ENCODE results near the gene NEUROG1. TPM values are rescaled to one million over a fixed set of nuclear protein-coding genes. Genes with fewer than 3 reads are reported as not detected.

NEUROG1 gene
- total RNA-seq, 4 donors from 2014 or later, result not detected

DNA sequence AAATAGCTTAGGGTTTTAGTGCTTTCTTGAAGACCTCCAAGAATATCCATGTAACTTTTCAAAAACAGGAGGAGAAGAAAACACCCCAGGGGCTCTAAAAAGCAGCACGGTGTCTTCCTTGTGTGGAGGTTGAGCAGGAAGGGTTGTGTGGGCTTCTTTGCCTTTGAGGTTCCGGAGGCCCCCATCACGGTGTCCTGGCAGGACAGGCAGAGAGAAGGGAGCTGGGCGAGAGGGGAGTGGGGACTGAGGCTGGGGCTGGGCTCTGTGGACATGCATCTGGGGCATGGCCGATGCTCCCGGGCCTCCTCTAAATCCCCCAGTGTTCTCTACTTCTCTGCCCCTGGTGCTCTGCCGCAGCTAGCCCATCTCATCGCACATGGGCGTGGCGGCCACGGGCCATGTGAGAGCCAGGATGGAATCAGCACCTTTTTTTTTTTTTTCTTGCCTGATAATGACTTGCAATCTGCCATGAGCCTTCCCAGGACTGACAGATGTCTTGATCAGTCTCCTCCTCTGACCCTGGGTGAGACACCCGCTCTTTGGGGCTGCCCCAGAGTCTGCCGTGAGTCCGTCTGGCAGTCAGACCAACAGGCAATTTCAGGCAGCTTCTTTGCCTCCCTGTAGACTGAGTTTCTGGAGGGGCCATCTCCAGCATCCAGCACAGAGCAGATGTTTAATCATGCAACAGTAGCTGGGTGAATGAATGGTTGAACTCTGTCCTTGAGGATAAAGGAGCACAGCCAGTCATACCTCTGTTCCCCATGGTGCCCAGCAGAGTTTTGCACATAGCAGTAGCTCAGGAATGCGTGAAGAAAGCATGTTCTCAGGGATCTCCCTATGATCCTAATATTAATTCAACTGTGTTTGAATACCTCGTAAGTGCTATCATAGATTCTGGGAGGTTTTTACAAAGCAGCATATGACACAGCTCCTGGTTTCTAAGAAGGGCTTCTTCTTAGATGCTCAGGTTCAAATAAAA is 30.9 kb upstream of the NEUROG1 start:
- DNase-seq, result no peak
- TF ChIP-seq POLR2AphosphoS5 (IDR thresholded peaks at IDR 0.05) (no peak), EP300 (IDR thresholded peaks at IDR 0.05; ENCODE audit: low read depth) (no peak), POLR2A (IDR thresholded peaks at IDR 0.05) (no peak)
- TF ChIP-seq, protein P1, sequence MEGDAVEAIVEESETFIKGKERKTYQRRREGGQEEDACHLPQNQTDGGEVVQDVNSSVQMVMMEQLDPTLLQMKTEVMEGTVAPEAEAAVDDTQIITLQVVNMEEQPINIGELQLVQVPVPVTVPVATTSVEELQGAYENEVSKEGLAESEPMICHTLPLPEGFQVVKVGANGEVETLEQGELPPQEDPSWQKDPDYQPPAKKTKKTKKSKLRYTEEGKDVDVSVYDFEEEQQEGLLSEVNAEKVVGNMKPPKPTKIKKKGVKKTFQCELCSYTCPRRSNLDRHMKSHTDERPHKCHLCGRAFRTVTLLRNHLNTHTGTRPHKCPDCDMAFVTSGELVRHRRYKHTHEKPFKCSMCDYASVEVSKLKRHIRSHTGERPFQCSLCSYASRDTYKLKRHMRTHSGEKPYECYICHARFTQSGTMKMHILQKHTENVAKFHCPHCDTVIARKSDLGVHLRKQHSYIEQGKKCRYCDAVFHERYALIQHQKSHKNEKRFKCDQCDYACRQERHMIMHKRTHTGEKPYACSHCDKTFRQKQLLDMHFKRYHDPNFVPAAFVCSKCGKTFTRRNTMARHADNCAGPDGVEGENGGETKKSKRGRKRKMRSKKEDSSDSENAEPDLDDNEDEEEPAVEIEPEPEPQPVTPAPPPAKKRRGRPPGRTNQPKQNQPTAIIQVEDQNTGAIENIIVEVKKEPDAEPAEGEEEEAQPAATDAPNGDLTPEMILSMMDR (IDR thresholded peaks at IDR 0.05), result no peak
- in situ Hi-C loops (cut with MboI; ENCODE audit: low pct_ligation_motif_present in 1 of 4, low pct_unique_long_range_greater_than_20kb in 1 of 4, low sequenced_read_pairs in 3 of 4) (loop anchor here in 1 of 4 donors (25.0 kb wide), 1 partner anchor 646 kb away; no protein-coding TSS in a partner anchor), intact Hi-C loops (cut with DNase I; ENCODE audit: low total_unique reads) (loop anchor here (5.0 kb wide), 1 partner anchor 266 kb away; the partner anchor contains the start of gene SLC25A48)
- H3K4me3 ChIP-seq, result no peak overlapping the region
- no peaks in the 10 kb centered on the region for H3K9me3 ChIP-seq
- H3K27ac ChIP-seq, result no peak overlapping the region
- H3K4me1 ChIP-seq, result no peaks in the 10 kb centered on the region
- H3K36me3 ChIP-seq, result no peaks in the 10 kb centered on the region
- H3K27me3 ChIP-seq, result peaks cover 6% of the 10 kb centered on the region
- 82 to 83% methylated on average over 8 to 16 of the region's 16 CpGs for WGBS, 2 donors (ENCODE audit: low coverage in 1 of 2)

DNA sequence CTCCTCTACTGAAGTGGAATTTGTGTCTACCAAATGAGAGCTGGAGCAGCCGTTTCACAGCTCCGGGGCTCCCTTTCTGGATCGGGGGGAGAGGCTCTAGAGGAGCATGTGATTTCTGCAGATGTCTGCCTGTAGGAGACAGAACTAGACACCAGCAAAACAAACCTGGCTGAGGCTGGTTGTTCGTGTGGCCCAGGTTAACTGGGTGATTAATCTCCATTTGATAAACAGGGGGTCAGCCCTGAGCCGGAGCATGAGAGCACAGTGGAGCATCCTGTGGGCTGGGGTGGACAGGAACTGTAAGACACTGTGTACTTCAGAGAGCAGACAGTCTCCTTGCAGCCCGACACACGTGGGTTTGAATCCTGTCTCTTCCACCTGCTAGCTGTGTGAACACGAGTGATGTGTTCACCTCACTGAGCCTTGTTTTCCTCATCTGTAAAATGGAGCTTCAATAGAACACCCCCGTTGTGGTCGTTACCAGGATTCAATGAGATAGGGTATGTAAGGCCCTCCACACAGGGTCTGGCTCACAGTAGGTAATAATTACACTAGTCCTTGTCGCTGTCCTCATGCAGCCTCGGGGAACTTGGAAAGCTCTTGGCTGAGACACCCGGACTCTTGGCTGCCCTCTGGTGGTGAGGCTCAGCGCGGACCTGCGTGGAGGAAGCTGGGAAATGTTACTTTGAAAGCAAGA is 30.1 kb upstream of the NEUROG1 start:
- DNase-seq, result peak; percentile 76
- in situ Hi-C loops (cut with MboI; ENCODE audit: low pct_ligation_motif_present in 1 of 4, low pct_unique_long_range_greater_than_20kb in 1 of 4, low sequenced_read_pairs in 3 of 4) (loop anchor here in 1 of 4 donors (25.0 kb wide), 1 partner anchor 646 kb away; no protein-coding TSS in a partner anchor), intact Hi-C loops (cut with DNase I; ENCODE audit: low total_unique reads) (loop anchor here (5.0 kb wide), 1 partner anchor 266 kb away; the partner anchor contains the start of gene SLC25A48)
- no peaks in the 10 kb centered on the region for H3K9me3 ChIP-seq
- H3K4me3 ChIP-seq, result no peak overlapping the region
- WGBS, 2 donors (ENCODE audit: low coverage in 1 of 2), result 28% methylated on average over 16 of the region's 16 CpGs; no CpG with 5 or more reads in 1 of the 2 donors
- H3K36me3 ChIP-seq, result no peaks in the 10 kb centered on the region
- H3K4me1 ChIP-seq, result no peaks in the 10 kb centered on the region
- H3K27me3 ChIP-seq, result peaks cover 6% of the 10 kb centered on the region
- TF ChIP-seq POLR2AphosphoS5 (IDR thresholded peaks at IDR 0.05), result no peak
- TF ChIP-seq, protein P1 (IDR thresholded peaks at IDR 0.05), result peak; percentile 69 to 91 (median 79)
- TF ChIP-seq EP300 (IDR thresholded peaks at IDR 0.05; ENCODE audit: low read depth), result no peak
- no peak for TF ChIP-seq POLR2A (IDR thresholded peaks at IDR 0.05)
- H3K27ac ChIP-seq, result no peak overlapping the region

DNA sequence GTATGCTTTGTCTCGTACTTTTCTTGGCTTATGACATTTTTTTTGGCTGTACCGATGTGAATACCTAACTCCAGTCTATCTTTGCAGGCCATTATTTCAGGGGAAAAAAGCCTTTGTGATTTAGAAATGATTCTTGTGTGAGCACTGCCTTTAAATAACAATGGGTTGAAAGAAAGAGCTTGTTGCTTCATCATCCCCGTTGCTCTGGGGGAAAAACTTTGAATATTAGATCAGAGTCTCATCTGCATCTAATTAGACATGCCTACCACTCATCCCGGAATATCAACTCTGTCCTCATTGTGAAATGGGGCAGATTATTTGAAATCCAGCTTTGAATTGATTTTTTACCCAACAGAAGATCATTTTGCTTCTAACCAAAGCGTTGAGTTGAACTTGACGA is 29.5 kb upstream of the NEUROG1 start:
- in situ Hi-C loops (cut with MboI; ENCODE audit: low pct_ligation_motif_present in 1 of 4, low pct_unique_long_range_greater_than_20kb in 1 of 4, low sequenced_read_pairs in 3 of 4), result loop anchor here in 1 of 4 donors (25.0 kb wide), 1 partner anchor 647 kb away; no protein-coding TSS in a partner anchor
- H3K27ac ChIP-seq, result no peak overlapping the region
- no peak for DNase-seq
- H3K9me3 ChIP-seq, result no peaks in the 10 kb centered on the region
- no peak overlapping the region for H3K4me3 ChIP-seq
- intact Hi-C loops (cut with DNase I; ENCODE audit: low total_unique reads), result loop anchor here (5.0 kb wide), 1 partner anchor 267 kb away; the partner anchor contains the start of gene SLC25A48
- H3K36me3 ChIP-seq, result no peaks in the 10 kb centered on the region
- peaks cover 6% of the 10 kb centered on the region for H3K27me3 ChIP-seq
- WGBS, 2 donors (ENCODE audit: low coverage in 1 of 2), result 78 to 80% methylated on average over 6 of the region's 6 CpGs
- H3K4me1 ChIP-seq, result no peaks in the 10 kb centered on the region
- TF ChIP-seq EP300 (IDR thresholded peaks at IDR 0.05; ENCODE audit: low read depth), result no peak
- TF ChIP-seq, protein P1 (IDR thresholded peaks at IDR 0.05), result no peak
- TF ChIP-seq POLR2A (IDR thresholded peaks at IDR 0.05), result no peak
- no peak for TF ChIP-seq POLR2AphosphoS5 (IDR thresholded peaks at IDR 0.05)

DNA sequence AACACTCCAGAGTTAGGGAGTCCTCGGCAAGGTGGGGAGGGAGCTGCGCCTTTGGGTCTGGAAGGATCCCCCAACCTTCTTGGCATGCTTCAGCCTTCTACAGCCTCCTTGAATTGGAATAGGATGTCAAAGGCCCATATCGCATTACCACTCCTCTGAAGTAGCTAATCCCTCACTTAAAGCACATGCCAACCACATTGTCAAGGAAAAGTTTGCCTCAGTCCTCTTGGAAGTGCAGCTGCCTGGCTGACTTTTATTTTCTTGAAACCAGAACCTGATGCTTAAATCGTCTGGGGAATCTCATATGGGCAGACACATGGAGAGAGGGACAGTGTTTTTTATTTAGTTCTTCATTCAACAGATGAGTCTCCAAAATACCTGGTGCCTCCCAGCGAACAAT is 28.6 kb upstream of the NEUROG1 start:
- peaks cover 8% of the 10 kb centered on the region for H3K27me3 ChIP-seq
- no peak overlapping the region for H3K4me3 ChIP-seq
- no peaks in the 10 kb centered on the region for H3K36me3 ChIP-seq
- no peak overlapping the region for H3K27ac ChIP-seq
- 70 to 83% methylated on average over 2 to 5 of the region's 5 CpGs for WGBS, 2 donors (ENCODE audit: low coverage in 1 of 2)
- intact Hi-C loops (cut with DNase I; ENCODE audit: low total_unique reads), result no loop called here
- TF ChIP-seq POLR2AphosphoS5 (IDR thresholded peaks at IDR 0.05) (no peak), POLR2A (IDR thresholded peaks at IDR 0.05) (no peak), EP300 (IDR thresholded peaks at IDR 0.05; ENCODE audit: low read depth) (no peak)
- TF ChIP-seq, protein P1 (IDR thresholded peaks at IDR 0.05), result no peak
- no peak for DNase-seq
- no peaks in the 10 kb centered on the region for H3K9me3 ChIP-seq
- H3K4me1 ChIP-seq, result no peaks in the 10 kb centered on the region
- in situ Hi-C loops (cut with MboI; ENCODE audit: low pct_ligation_motif_present in 1 of 4, low pct_unique_long_range_greater_than_20kb in 1 of 4, low sequenced_read_pairs in 3 of 4), result loop anchor here in 1 of 4 donors (25.0 kb wide), 1 partner anchor 648 kb away; no protein-coding TSS in a partner anchor

All from transverse colon (tissue), 4 donors.